Endothelial cell of umbilical vein (primary cell): ENCODE measurements around the gene AGTPBP1. TPM values are rescaled to one million over a fixed set of nuclear protein-coding genes. Genes with fewer than 3 reads are reported as not detected.

Experiments
- BruUV-seq: library from RNA; stranded (reverse); fragments of 400-500 nt; replicated peaks from 2 replicates; lab custom pipeline; 2021; lab: Mats Ljungman, UMichigan
- CTCF ChIA-PET: fragments of 300-600, 350-600 bp; sonication (Branson Sonifier 250); formaldehyde crosslinking; loops from one replicate; lab custom pipeline; 2021; ENCODE audit warnings: antibody characterized with exemption, inconsistent platforms; lab: Charles Lee
- POLR2A ChIA-PET: fragments of 300-600, 350-600 bp; sonication (Branson Sonifier 250); formaldehyde crosslinking; loops from one replicate; lab custom pipeline; 2021; ENCODE audit warnings: antibody characterized with exemption, inconsistent platforms; lab: Charles Lee
- DNase-seq: peaks from one replicate; pipeline ENCODE4 v3.0.0-alpha.2; 2011; ENCODE audit warnings: low read depth, low spot score
- FAIRE-seq: peaks from 2 replicates; lab custom pipeline; 2011; peaks lifted over from hg19 to GRCh38; lab: Jason Lieb, UNC
- H2AFZ ChIP-seq: 2 replicates; pipeline ENCODE4 v1.6.0; 2012; ENCODE audit warnings: low read depth, low read length, control low read depth, inconsistent platforms
- H3K27ac ChIP-seq: 2 replicates; pipeline ENCODE4 v1.5.1; 2011; ENCODE audit warnings: low read depth, mild to moderate bottlenecking, control low read depth, low read length, moderate library complexity; ENCODE audit not compliant: insufficient read depth
- H3K27me3 ChIP-seq, 2 experiments: 2 replicates each; pipeline versions ENCODE4 v1.6.0 to v1.6.1; 2011; ENCODE audit warnings: low read length in 2 of 2, mixed read lengths in 1 of 2; ENCODE audit not compliant: control insufficient read depth in 2 of 2, insufficient read depth in 2 of 2
- H3K36me3 ChIP-seq, 2 experiments: 2 replicates in 1 of 2; 3 replicates in 1 of 2; pipeline ENCODE4 v1.5.1; 2011; ENCODE audit warnings: low read length in 2 of 2, mild to moderate bottlenecking in 1 of 2, moderate library complexity in 1 of 2; ENCODE audit not compliant: control insufficient read depth in 2 of 2, insufficient read depth in 2 of 2; ENCODE audit errors: extremely low read depth in 1 of 2
- H3K4me1 ChIP-seq: 3 replicates; pipeline ENCODE4 v1.5.1; 2011; ENCODE audit warnings: mild to moderate bottlenecking, low read length; ENCODE audit not compliant: control insufficient read depth, insufficient read depth; ENCODE audit errors: extremely low read depth
- H3K4me2 ChIP-seq: 2 replicates; pipeline ENCODE4 v1.6.1; 2011; ENCODE audit warnings: low read length, control low read depth, mixed read lengths; ENCODE audit not compliant: insufficient read depth
- H3K4me3 ChIP-seq, 3 experiments: fragments of 200-600 bp in 1 of 3; sonication (generic), shearing (Covaris generic) in 1 of 3; replicated peaks in 1 of 3; 2 replicates each; pipeline ENCODE4 v1.5.1; 2011 to 2016; ENCODE audit warnings: control low read depth in 3 of 3, low read length in 3 of 3, mild to moderate bottlenecking in 2 of 3, inconsistent platforms in 1 of 3, low read depth in 1 of 3, moderate library complexity in 1 of 3; ENCODE audit not compliant: insufficient read depth in 1 of 3
- H3K79me2 ChIP-seq: 2 replicates; pipeline ENCODE4 v1.6.0; 2012; ENCODE audit warnings: low read length, inconsistent platforms; ENCODE audit not compliant: control insufficient read depth, insufficient read depth
- H3K9ac ChIP-seq: replicated peaks from 2 replicates; pipeline ENCODE3; 2011; ENCODE audit warnings: low read length, control low read depth; ENCODE audit not compliant: insufficient read depth; ENCODE audit errors: extremely low read depth
- H3K9me1 ChIP-seq: replicated peaks from 3 replicates; pipeline ENCODE4 v1.6.0; 2011; ENCODE audit warnings: mild to moderate bottlenecking, low read length; ENCODE audit not compliant: control insufficient read depth, insufficient read depth; ENCODE audit errors: extremely low read depth
- H3K9me3 ChIP-seq: replicated peaks from 2 replicates; pipeline ENCODE4 v1.5.1; 2012; ENCODE audit warnings: low read length, inconsistent platforms; ENCODE audit not compliant: control insufficient read depth, insufficient read depth
- H4K20me1 ChIP-seq: replicated peaks from 2 replicates; pipeline ENCODE3; 2011; ENCODE audit warnings: mild to moderate bottlenecking, low read length; ENCODE audit not compliant: control insufficient read depth, insufficient read depth; ENCODE audit errors: extremely low read depth
- EZH2 ChIP-seq: IDR thresholded peaks from 2 replicates; pipeline ENCODE4 v1.6.1; 2012; ENCODE audit warnings: borderline replicate concordance, low read depth, mild to moderate bottlenecking, moderate library complexity, low read length, inconsistent platforms; ENCODE audit not compliant: severe bottlenecking
- FOS ChIP-seq: IDR thresholded peaks from 2 replicates; pipeline ENCODE4 v1.6.1; 2011; ENCODE audit warnings: mild to moderate bottlenecking, low read length, moderate library complexity, borderline replicate concordance; ENCODE audit not compliant: insufficient read depth
- GATA2 ChIP-seq: IDR thresholded peaks from 2 replicates; pipeline ENCODE4 v1.7.0; 2011; ENCODE audit warnings: low read depth, mild to moderate bottlenecking, moderate library complexity, mixed read lengths, low read length; ENCODE audit not compliant: insufficient read length, insufficient read depth
- JUN ChIP-seq: IDR thresholded peaks from 2 replicates; pipeline ENCODE4 v1.6.1; 2011; ENCODE audit warnings: borderline replicate concordance, low read depth; ENCODE audit not compliant: insufficient read length, insufficient read depth
- MYC ChIP-seq: IDR thresholded peaks from one replicate; pipeline ENCODE4 v1.6.1; 2011; ENCODE audit warnings: mild to moderate bottlenecking, low read depth, low read length
- POLR2A ChIP-seq: IDR thresholded peaks from 2 replicates; pipeline ENCODE4 v1.6.1; 2012; ENCODE audit warnings: low read depth, mild to moderate bottlenecking, control low read depth, low read length
- POLR2AphosphoS5 ChIP-seq: IDR thresholded peaks from 2 replicates; pipeline ENCODE4 v1.6.1; 2012; ENCODE audit warnings: low read depth, mild to moderate bottlenecking, control low read depth, low read length, moderate library complexity; ENCODE audit not compliant: insufficient read depth
- dilution Hi-C: fragments of 300-500 bp; cut with MboI; formaldehyde crosslinking; loops from one replicate; pipeline ENCODE4 v1.15.0; 2019; ENCODE audit warnings: low sequenced_read_pairs; ENCODE audit not compliant: extremely low pct_ligation_motif_present
- intact Hi-C: fragments of 100-400 bp; cut with micrococcal nuclease; formaldehyde crosslinking; loops from one replicate; pipeline ENCODE4 v1.10.0; 2022
- polyA plus RNA-seq, 4 experiments: library from polyadenylated mRNA; depleted of rRNA in 3 of 4; stranded (reverse) in 3 of 4; unstranded in 1 of 4; fragments of >200 nt; gene quantifications; 2 replicates each; pipeline versions ENCODE4 v1.2.1 to v1.2.3, GENCODE V29; 2011 to 2012; ENCODE audit warnings: missing spikeins in 1 of 4
- total RNA-seq: library from RNA; stranded (reverse); gene quantifications from 2 replicates; pipeline ENCODE4 v1.2.3, GENCODE V29; 2021
- TF ChIP-seq, protein P1 (sequence below), 2 donors: IDR thresholded peaks; 1 replicate in 1 of 2; 2 replicates in 1 of 2; pipeline ENCODE4 v1.5.1; 2011; ENCODE audit warnings: low read length in 2 of 2, mild to moderate bottlenecking in 2 of 2, moderate library complexity in 2 of 2, control low read depth in 1 of 2, inconsistent platforms in 1 of 2, low read depth in 1 of 2; ENCODE audit not compliant: insufficient read depth in 1 of 2; ENCODE audit errors: extremely low read depth in 1 of 2
- TF ChIP-seq, protein P2 (sequence below): IDR thresholded peaks from 2 replicates; pipeline ENCODE4 v1.6.1; 2011; ENCODE audit not compliant: insufficient read depth, insufficient read length

Gene AGTPBP1
- total and polyA plus RNA-seq, 2 donors (not counting 3 experiments of a cell fraction or from before 2014, with no cell fraction given), result 4.2 to 18.4 TPM

GRCh38 chr9:85554349-85554748 is 187.4 kb downstream of the AGTPBP1 start:
- H4K20me1 ChIP-seq, result no peaks in the 10 kb centered on the region
- no peak overlapping the region for H3K4me3 ChIP-seq
- TF ChIP-seq MYC (no peak), EZH2 (no peak), JUN (no peak), FOS (no peak), POLR2A (no peak), POLR2AphosphoS5 (no peak), GATA2 (no peak)
- TF ChIP-seq, protein P1, sequence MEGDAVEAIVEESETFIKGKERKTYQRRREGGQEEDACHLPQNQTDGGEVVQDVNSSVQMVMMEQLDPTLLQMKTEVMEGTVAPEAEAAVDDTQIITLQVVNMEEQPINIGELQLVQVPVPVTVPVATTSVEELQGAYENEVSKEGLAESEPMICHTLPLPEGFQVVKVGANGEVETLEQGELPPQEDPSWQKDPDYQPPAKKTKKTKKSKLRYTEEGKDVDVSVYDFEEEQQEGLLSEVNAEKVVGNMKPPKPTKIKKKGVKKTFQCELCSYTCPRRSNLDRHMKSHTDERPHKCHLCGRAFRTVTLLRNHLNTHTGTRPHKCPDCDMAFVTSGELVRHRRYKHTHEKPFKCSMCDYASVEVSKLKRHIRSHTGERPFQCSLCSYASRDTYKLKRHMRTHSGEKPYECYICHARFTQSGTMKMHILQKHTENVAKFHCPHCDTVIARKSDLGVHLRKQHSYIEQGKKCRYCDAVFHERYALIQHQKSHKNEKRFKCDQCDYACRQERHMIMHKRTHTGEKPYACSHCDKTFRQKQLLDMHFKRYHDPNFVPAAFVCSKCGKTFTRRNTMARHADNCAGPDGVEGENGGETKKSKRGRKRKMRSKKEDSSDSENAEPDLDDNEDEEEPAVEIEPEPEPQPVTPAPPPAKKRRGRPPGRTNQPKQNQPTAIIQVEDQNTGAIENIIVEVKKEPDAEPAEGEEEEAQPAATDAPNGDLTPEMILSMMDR (IDR thresholded peaks at IDR 0.05; ENCODE audit: extremely low read depth in 1 of 2, insufficient read depth in 1 of 2, low read depth in 1 of 2, low read length in 2 of 2), result no peak
- TF ChIP-seq, protein P2, sequence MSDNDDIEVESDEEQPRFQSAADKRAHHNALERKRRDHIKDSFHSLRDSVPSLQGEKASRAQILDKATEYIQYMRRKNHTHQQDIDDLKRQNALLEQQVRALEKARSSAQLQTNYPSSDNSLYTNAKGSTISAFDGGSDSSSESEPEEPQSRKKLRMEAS, result no peak
- H3K9me3 ChIP-seq, result no peaks in the 10 kb centered on the region
- H3K4me1 ChIP-seq, result no peaks in the 10 kb centered on the region
- no peak overlapping the region for H3K4me2 ChIP-seq
- H3K36me3 ChIP-seq, result no peaks in the 10 kb centered on the region
- no peaks in the 10 kb centered on the region for H3K79me2 ChIP-seq
- H3K9ac ChIP-seq, result no peak overlapping the region
- BruUV-seq, result no TSS peak
- H2AFZ ChIP-seq, result no peak overlapping the region
- ChIA-PET POLR2A (no interaction called here), CTCF (no interaction called here)
- dilution Hi-C loops, result no loop called here
- H3K27me3 ChIP-seq, result no peaks in the 10 kb centered on the region
- FAIRE-seq, result no peak
- no peak for DNase-seq
- intact Hi-C loops, result no loop called here
- H3K9me1 ChIP-seq, result no peaks in the 10 kb centered on the region
- no peak overlapping the region for H3K27ac ChIP-seq
